SU-DHL-6 (cell line): ENCODE measurements around the gene TOP2A.

ENCODE experiments used
- EZH2phosphoT487 ChIP-seq: fragments of 200-600 bp; sonication (generic), shearing (Covaris generic); conservative IDR thresholded peaks from 2 replicates; pipeline ENCODE4 v1.6.1; 2018; ENCODE audit warnings: mild to moderate bottlenecking, antibody characterized with exemption, low read length, moderate library complexity, mixed read lengths
- TF ChIP-seq, protein P1 (sequence below): fragments of 200-600 bp; sonication (generic); IDR thresholded peaks from one replicate; pipeline ENCODE4 v1.5.1; 2017; ENCODE audit warnings: antibody characterized with exemption, mild to moderate bottlenecking, low read length, moderate library complexity; ENCODE audit not compliant: insufficient read depth, poor library complexity, severe bottlenecking

DNA sequence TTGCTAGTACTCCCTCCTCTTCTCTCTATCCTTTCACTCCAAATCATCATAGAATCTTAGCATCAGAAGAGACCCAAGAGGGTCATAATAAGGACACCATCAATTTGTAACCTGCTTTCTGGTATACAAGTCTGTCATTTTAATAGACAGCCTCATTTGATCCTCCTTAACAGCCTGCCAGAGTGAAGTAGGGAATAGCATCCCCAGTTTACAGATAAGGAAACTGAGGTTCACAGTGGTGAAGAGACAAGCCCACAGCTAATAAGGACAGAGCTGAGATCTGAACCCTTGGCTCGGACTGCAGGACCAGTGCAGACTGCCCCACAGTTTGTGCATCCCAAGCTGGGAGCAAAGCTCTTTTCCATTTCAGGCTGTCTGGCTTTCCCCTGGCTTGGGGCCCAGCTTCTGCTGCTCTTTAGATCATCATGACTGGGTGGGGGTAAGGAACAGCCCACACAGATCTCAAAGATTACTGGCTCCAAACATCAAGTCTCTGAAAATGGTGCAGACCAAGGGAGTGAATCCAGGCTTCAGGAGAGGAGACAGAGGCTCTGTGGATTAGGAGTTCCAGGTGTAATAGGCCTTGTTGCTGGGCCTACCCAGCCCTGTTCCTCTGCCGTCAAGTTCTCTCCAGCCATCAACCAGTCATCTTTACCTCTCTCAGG lies 15.3 kb upstream of the TOP2A start:
- TF ChIP-seq, protein P1, sequence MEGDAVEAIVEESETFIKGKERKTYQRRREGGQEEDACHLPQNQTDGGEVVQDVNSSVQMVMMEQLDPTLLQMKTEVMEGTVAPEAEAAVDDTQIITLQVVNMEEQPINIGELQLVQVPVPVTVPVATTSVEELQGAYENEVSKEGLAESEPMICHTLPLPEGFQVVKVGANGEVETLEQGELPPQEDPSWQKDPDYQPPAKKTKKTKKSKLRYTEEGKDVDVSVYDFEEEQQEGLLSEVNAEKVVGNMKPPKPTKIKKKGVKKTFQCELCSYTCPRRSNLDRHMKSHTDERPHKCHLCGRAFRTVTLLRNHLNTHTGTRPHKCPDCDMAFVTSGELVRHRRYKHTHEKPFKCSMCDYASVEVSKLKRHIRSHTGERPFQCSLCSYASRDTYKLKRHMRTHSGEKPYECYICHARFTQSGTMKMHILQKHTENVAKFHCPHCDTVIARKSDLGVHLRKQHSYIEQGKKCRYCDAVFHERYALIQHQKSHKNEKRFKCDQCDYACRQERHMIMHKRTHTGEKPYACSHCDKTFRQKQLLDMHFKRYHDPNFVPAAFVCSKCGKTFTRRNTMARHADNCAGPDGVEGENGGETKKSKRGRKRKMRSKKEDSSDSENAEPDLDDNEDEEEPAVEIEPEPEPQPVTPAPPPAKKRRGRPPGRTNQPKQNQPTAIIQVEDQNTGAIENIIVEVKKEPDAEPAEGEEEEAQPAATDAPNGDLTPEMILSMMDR: no peak
- TF ChIP-seq EZH2phosphoT487: no peak
